ENCODE data around the gene SLC2A4RG. TPM values are rescaled to one million over a fixed set of nuclear protein-coding genes. Genes with fewer than 3 reads are reported as not detected.

Gene SLC2A4RG
- total RNA-seq, 1 experiment from 2014 or later: 121 TPM

DNA sequence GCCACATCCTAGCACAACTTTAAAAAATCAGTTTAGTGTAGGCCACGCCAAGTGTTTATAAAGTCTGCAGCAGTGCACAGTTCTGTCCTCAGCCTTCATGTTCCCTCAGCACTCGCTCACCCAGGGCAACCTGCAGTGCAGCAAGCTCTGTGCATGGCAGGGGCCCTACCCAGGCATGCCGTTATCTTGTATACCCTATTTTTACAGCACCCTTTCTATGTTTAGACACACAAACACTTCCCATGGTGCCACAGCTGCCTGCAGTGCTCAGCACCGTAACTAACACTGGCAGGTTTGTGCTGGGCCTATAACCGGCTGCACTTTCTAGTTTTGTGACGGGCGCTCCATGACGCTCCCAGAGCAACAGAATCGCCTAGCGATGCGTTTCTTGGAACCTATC lies 47.7 kb downstream of the SLC2A4RG start:
- Histone ChIP-seq H3K79me2 (ENCODE audit: insufficient read depth, low read length) (no peaks in the 10 kb centered on the region), H3K4me3 (replicated peaks in 1 of 2; ENCODE audit: low read depth in 1 of 2, low read length in 2 of 2) (no peak overlapping the region), H3K4me1 (ENCODE audit: control insufficient read depth in 1 of 2, insufficient read depth in 2 of 2, low read length in 2 of 2) (peaks cover 5% of the 10 kb centered on the region in 2 experiments; a peak in 3 of 4 replicates), H3K9me2 (ENCODE audit: insufficient read depth) (no peaks in the 10 kb centered on the region), H4K20me1 (ENCODE audit: insufficient read depth) (no peaks in the 10 kb centered on the region), H3K9ac (ENCODE audit: low read length) (no peak overlapping the region), H3K4me2 (ENCODE audit: low read length) (no peak overlapping the region), H3K27me3 (ENCODE audit: insufficient read depth, low read length) (no peaks in the 10 kb centered on the region), H3K9me3 (ENCODE audit: control insufficient read depth in 1 of 2, insufficient read depth in 1 of 2, low read depth in 1 of 2, low read length in 2 of 2) (no peaks in the 10 kb centered on the region), H2AFZ (ENCODE audit: low read depth, low read length, poor library complexity, severe bottlenecking) (no peak overlapping the region), H3K27ac (ENCODE audit: low read depth, low read length) (no peak overlapping the region), H3K36me3 (ENCODE audit: control insufficient read depth in 1 of 2, insufficient read depth in 2 of 2, low read length in 2 of 2) (no peaks in the 10 kb centered on the region)
- intact Hi-C loops (cut with micrococcal nuclease): loop anchor here (2.0 to 10.0 kb wide), 2 partner anchors 77 to 187 kb away; partner anchors contain the start of genes SAMD10 and TPD52L2
- POLR2A ChIA-PET: no interaction called here
- DNase-seq (ENCODE audit: low read depth, low spot score): no peak
- no TSS peak for BruUV-seq (replicated peaks)
- RAD21 ChIA-PET (ENCODE audit: low non-redundant PET in 1 of 2, low total read pairs in 2 of 2, uncharacterized antibody in 2 of 2, unreplicated experiment in 2 of 2): no interaction called here
- ATAC-seq: no peak
- no peak for TF ChIP-seq EZH2 (IDR thresholded peaks at IDR 0.05)
- TF ChIP-seq, protein P1, sequence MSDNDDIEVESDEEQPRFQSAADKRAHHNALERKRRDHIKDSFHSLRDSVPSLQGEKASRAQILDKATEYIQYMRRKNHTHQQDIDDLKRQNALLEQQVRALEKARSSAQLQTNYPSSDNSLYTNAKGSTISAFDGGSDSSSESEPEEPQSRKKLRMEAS (IDR thresholded peaks at IDR 0.05): no peak
- TF ChIP-seq POLR2AphosphoS5 (IDR thresholded peaks at IDR 0.05; ENCODE audit: low read depth, low read length): no peak
- TF ChIP-seq ZNF274 (IDR thresholded peaks at IDR 0.05; ENCODE audit: low read depth, low read length): no peak
- TF ChIP-seq CEBPB (IDR thresholded peaks at IDR 0.05; ENCODE audit: low read depth): no peak
- TF ChIP-seq JUND (IDR thresholded peaks at IDR 0.05): no peak
- TF ChIP-seq RAD21 (IDR thresholded peaks at IDR 0.05; ENCODE audit: low read depth): no peak
- no peak for TF ChIP-seq SP1 (IDR thresholded peaks at IDR 0.05; ENCODE audit: low read depth)
- no peak for TF ChIP-seq CBX3 (IDR thresholded peaks at IDR 0.05; ENCODE audit: low read depth)
- TF ChIP-seq, protein P2, sequence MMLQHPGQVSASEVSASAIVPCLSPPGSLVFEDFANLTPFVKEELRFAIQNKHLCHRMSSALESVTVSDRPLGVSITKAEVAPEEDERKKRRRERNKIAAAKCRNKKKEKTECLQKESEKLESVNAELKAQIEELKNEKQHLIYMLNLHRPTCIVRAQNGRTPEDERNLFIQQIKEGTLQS (IDR thresholded peaks at IDR 0.05): no peak
- TF ChIP-seq EZH2phosphoT487 (IDR thresholded peaks at IDR 0.05; ENCODE audit: borderline replicate concordance): no peak
- no peak for TF ChIP-seq CTCF (IDR thresholded peaks at IDR 0.05 in 2 of 3, conservative IDR thresholded peaks at IDR 0.05 in 1 of 3; ENCODE audit: borderline replicate concordance in 1 of 3, insufficient read depth in 1 of 3, low read depth in 2 of 3, low read length in 2 of 3)
- no peak for TF ChIP-seq FOSL1 (IDR thresholded peaks at IDR 0.05; ENCODE audit: low read depth)
- TF ChIP-seq SRF (IDR thresholded peaks at IDR 0.05; ENCODE audit: low read depth): no peak
- CTCF ChIA-PET: no interaction called here

Data from HCT116 (cell line).